Karpas-422 (cell line): ENCODE measurements around the gene AMZ1. TPM values are rescaled to one million over a fixed set of nuclear protein-coding genes. Genes with fewer than 3 reads are reported as not detected.

ENCODE experiments used
- DNase-seq: peaks from one replicate; pipeline ENCODE4 v3.0.0-alpha.2; 2015
- H2AFZ ChIP-seq: fragments of 200-600 bp; sonication (generic); 2 replicates; pipeline ENCODE4 v1.6.1; 2014; ENCODE audit warnings: antibody characterized with exemption, low read length, mixed read lengths
- H3K27ac ChIP-seq: fragments of 200-600 bp; sonication (generic); 2 replicates; pipeline ENCODE4 v1.5.1; 2014; ENCODE audit warnings: mild to moderate bottlenecking, low read length, moderate library complexity
- H3K27me3 ChIP-seq: fragments of 200-600 bp; sonication (generic); 2 replicates; pipeline ENCODE4 v1.6.1; 2014; ENCODE audit warnings: low read length, mixed read lengths
- H3K36me3 ChIP-seq: fragments of 200-600 bp; sonication (generic); 2 replicates; pipeline ENCODE4 v1.6.1; 2014; ENCODE audit warnings: low read length, mixed read lengths; ENCODE audit not compliant: insufficient read depth
- H3K4me1 ChIP-seq: fragments of 200-600 bp; sonication (generic); 2 replicates; pipeline ENCODE4 v1.6.1; 2014; ENCODE audit warnings: mild to moderate bottlenecking, low read length, mixed read lengths
- H3K4me2 ChIP-seq: fragments of 200-600 bp; sonication (generic); 2 replicates; pipeline ENCODE4 v1.6.1; 2014; ENCODE audit warnings: low read length, low read depth, mild to moderate bottlenecking; ENCODE audit not compliant: poor library complexity, severe bottlenecking
- H3K4me3 ChIP-seq: fragments of 200-600 bp; sonication (generic); 2 replicates; pipeline ENCODE4 v1.5.1; 2014; ENCODE audit warnings: mild to moderate bottlenecking, antibody characterized with exemption, low read length, mixed read lengths
- H3K79me2 ChIP-seq: fragments of 200-600 bp; sonication (generic); 2 replicates; pipeline ENCODE4 v1.6.1; 2014; ENCODE audit warnings: mild to moderate bottlenecking, low read length, mixed read lengths
- H3K9ac ChIP-seq: fragments of 200-600 bp; sonication (generic); 2 replicates; pipeline ENCODE4 v1.6.0; 2014; ENCODE audit warnings: low read length
- H3K9me2 ChIP-seq: fragments of 200-600 bp; sonication (generic), shearing (Covaris generic); replicated peaks from 2 replicates; pipeline ENCODE4 v1.6.0; 2014; ENCODE audit warnings: mild to moderate bottlenecking, low read length, moderate library complexity; ENCODE audit not compliant: insufficient read depth
- H3K9me3 ChIP-seq: fragments of 300-700, 200-600 bp; sonication (generic); 2 replicates; pipeline ENCODE4 v1.6.1; 2014; ENCODE audit warnings: low read length, mixed read lengths
- H4K20me1 ChIP-seq: fragments of 200-600 bp; sonication (generic); 2 replicates; pipeline ENCODE4 v1.6.1; 2014; ENCODE audit warnings: mild to moderate bottlenecking, antibody characterized with exemption, low read length, low read depth; ENCODE audit not compliant: insufficient read depth
- total RNA-seq: library from RNA; depleted of rRNA; stranded (reverse); fragments of >200 nt; shearing (Covaris generic); gene quantifications from 2 replicates; pipeline ENCODE4 v1.2.3, GENCODE V29; 2014; ENCODE audit warnings: low replicate concordance

Gene AMZ1
- total RNA-seq, 1 experiment from 2014 or later, result not detected

DNA sequence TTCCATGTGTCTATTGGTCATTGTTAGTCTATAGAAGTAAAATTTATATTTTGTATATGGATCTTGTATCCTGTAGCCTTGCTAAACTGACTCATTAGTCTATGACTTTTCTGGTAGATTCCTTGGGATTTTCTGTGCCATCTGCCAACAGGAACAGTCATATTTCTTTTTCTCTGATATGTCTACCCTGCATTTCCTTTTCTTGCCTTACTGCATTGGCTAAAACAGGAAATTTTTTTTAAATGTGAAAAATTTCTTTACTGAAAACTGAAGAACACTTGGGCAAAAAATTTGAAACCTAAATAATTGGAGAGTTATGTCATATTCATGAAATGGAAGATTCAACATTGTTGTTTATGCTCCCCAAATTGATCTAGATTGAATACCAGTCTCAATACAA is 67.5 kb downstream of the AMZ1 start:
- Histone ChIP-seq H3K79me2 (no peaks in the 10 kb centered on the region), H3K27me3 (no peaks in the 10 kb centered on the region), H3K9ac (no peak overlapping the region), H3K36me3 (no peaks in the 10 kb centered on the region), H3K9me3 (no peaks in the 10 kb centered on the region), H2AFZ (no peak overlapping the region), H3K27ac (no peak overlapping the region), H3K4me3 (no peak overlapping the region), H3K4me2 (no peak overlapping the region), H3K4me1 (no peaks in the 10 kb centered on the region), H4K20me1 (no peaks in the 10 kb centered on the region; the same call in 1 of the 2 replicates), H3K9me2 (no peaks in the 10 kb centered on the region)
- DNase-seq, result no peak

DNA sequence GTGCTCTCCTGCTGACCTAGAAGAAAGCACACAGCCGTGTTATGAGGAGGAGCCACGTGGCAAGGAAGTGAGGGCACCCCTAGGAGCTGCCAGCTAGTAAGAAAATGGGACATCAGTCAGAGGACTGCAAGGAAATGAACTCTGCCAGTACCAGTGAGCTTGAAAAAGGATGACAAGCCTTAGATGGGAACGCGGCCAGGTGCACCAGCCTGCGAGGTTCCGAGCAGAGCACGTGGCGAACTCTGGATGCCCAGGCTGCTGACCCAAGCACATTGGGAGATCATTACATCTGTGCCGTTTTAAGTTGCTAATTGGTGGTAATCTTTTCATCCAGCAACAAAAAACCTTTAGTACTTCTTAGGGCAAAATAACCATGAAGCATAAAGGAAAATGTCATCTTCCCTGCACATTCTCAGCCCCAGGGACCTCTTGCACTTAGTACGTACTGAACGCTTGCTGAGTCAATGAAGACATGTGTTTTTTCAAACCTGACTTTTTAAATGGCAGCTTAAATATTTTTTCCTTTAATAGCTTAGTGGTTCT is 69.4 kb downstream of the AMZ1 start:
- H3K27ac ChIP-seq, result no peak overlapping the region
- no peak overlapping the region for H2AFZ ChIP-seq
- no peaks in the 10 kb centered on the region for H3K4me1 ChIP-seq
- H3K27me3 ChIP-seq, result no peaks in the 10 kb centered on the region
- peak; percentile 27 for DNase-seq
- no peaks in the 10 kb centered on the region for H3K9me2 ChIP-seq
- H3K4me2 ChIP-seq, result no peak overlapping the region
- H4K20me1 ChIP-seq, result no peaks in the 10 kb centered on the region; the same call in 1 of the 2 replicates
- no peaks in the 10 kb centered on the region for H3K36me3 ChIP-seq
- no peak overlapping the region for H3K4me3 ChIP-seq
- H3K79me2 ChIP-seq, result no peaks in the 10 kb centered on the region
- H3K9me3 ChIP-seq, result no peaks in the 10 kb centered on the region
- H3K9ac ChIP-seq, result no peak overlapping the region

DNA sequence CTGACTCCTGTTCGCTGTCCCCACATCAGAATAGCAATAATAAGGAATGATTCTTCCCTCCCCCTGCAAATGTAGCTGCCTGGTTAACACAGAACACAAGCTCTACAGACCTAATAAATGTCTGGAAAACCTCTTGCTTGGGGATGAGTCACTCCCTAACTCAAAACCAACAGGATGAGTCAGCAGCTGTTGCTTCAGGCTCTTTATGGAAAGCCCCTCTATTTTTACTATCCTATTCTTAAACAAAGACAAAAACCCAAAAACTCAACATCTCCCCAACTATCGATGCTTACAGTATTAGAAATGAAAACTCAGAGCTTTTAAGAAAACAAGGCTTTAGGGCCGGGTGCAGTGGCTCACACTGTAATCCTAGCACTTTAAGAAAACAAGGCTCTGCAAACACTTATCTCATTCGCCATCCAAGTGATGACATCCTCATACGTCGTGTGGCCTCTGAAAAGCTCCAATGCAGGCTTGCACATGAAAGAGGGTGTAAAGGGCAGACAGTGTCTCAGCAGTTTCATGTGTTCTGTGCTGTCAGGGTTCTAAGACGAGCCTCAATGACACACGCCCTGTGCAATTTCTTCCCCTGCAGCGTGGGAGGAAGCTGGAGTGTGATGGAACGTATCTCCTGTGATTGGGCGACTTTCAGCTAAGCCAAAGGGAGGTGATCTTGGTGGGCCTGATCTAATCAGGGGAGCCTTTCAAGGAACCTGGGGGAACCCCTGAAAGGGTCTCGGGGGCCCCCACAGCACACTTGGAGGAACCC is 70.1 kb downstream of the AMZ1 start:
- H3K27me3 ChIP-seq, result no peaks in the 10 kb centered on the region
- H3K27ac ChIP-seq, result no peak overlapping the region
- H3K9ac ChIP-seq, result no peak overlapping the region
- no peaks in the 10 kb centered on the region for H3K36me3 ChIP-seq
- H3K4me1 ChIP-seq, result no peaks in the 10 kb centered on the region
- no peak overlapping the region for H3K4me3 ChIP-seq
- H3K9me2 ChIP-seq, result no peaks in the 10 kb centered on the region
- H3K79me2 ChIP-seq, result no peaks in the 10 kb centered on the region
- H4K20me1 ChIP-seq, result no peaks in the 10 kb centered on the region; the same call in 1 of the 2 replicates
- DNase-seq, result peak; percentile 26
- H3K9me3 ChIP-seq, result no peaks in the 10 kb centered on the region
- H2AFZ ChIP-seq, result no peak overlapping the region
- H3K4me2 ChIP-seq, result no peak overlapping the region

DNA sequence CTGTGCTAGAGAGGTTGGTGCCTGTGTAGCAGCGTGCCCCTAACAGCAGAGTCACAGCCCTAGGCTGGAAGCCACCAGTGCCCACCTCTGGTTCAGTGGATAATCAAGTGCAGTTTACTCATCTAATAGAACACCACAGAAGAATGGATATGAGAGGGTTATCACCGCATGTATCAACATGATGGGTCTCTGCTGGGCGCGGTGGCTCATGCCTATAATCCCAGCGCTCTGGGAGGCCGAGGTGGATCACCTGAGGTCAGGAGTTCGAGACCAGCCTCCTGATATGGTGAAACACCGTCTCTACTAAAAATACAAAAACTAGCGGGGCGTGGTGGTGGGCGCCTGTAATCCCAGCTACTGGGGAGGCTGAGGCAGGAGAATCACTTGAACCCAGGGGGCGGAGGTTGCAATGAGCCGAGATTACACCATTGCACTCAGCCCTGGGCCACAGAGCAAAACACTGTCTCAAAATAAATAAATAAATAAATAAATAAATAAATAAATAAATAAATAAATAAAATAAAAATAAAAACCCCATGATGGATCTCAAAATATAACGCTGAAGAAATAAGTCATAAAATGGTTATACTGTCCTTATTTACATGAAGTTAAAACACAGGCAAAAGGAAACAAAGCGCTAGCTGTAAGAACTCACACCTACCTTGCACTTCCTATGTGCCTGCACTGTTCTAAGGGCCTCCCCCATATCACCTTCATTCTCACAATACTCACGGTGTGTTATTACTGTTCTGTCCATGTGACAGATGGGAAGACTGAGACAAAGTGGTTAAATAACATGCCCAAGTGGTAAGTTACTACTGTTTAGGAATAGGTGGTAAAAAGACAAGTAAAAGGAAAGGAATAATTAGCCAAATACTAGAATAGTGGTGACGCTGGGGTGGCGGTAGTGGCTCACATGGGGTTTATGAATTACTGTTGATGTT is 70.9 kb downstream of the AMZ1 start:
- no peak for DNase-seq
- no peak overlapping the region for H3K4me3 ChIP-seq
- no peak overlapping the region for H3K27ac ChIP-seq
- H3K9me2 ChIP-seq, result no peaks in the 10 kb centered on the region
- H3K4me2 ChIP-seq, result no peak overlapping the region
- H3K36me3 ChIP-seq, result no peaks in the 10 kb centered on the region
- no peaks in the 10 kb centered on the region; the same call in 1 of the 2 replicates for H4K20me1 ChIP-seq
- no peak overlapping the region for H3K9ac ChIP-seq
- no peaks in the 10 kb centered on the region for H3K27me3 ChIP-seq
- H3K79me2 ChIP-seq, result no peaks in the 10 kb centered on the region
- no peaks in the 10 kb centered on the region for H3K9me3 ChIP-seq
- H3K4me1 ChIP-seq, result no peaks in the 10 kb centered on the region
- no peak overlapping the region for H2AFZ ChIP-seq

DNA sequence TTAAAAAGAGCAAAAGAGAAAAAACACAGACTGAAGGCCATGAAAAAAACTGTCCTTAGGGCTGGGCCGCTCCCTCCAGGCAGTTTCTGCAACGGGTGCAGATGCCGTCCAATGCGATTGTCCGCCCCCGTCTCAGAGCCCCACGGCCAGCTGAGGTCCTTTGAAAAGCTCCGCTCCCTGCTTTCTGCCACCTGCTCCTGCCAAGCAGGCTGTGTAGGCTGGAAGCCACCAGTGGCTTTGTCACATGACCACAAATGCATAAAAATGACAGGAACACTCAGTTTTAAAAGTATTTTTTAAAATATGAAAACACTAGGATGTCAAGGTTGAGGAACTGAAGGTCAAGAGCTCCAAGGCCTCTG is 71.7 kb downstream of the AMZ1 start:
- Histone ChIP-seq H3K9me2 (no peaks in the 10 kb centered on the region), H3K27me3 (no peaks in the 10 kb centered on the region), H3K9ac (no peak overlapping the region), H3K4me2 (no peak overlapping the region), H3K9me3 (no peaks in the 10 kb centered on the region), H2AFZ (no peak overlapping the region), H3K4me3 (no peak overlapping the region), H3K79me2 (no peaks in the 10 kb centered on the region), H3K27ac (no peak overlapping the region), H4K20me1 (no peaks in the 10 kb centered on the region), H3K36me3 (no peaks in the 10 kb centered on the region), H3K4me1 (no peaks in the 10 kb centered on the region)
- no peak for DNase-seq

DNA sequence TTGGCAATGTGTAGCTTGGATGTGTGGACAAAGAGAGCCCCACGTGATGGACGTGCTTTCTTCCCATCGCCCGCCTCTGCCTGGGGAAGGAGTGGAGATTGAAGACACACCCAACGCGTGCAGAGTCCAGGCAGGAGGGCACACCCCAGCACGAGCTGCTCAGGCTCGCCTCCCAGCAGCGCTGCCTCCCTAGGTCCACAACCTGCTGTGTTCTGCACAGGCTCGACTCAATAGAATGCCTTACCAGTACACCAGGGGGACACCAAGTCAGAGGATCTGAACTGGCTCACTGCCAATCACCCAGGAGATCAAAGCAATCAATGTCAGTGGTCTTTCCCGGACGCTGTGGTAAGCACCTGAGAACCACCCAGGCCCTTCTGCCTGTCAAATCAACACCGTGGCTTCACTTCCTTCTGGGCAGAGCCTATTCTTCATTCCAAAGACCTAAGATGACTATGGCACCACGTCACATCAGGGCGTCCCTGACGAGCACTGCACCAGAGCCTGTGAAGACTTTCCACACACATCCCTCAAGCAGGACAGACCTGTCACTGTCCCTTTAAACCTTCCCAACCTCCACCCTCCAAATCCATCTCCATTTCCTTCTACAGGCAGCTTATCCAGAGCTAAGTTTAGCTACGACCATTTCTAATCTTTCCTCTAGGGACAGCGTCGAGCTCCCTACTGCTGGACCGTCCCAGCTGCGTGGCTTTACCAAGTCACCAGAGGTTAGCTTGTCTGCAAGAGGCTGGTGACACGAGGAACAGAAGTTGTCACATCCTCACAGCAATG is 72.3 kb downstream of the AMZ1 start:
- H3K9ac ChIP-seq, result no peak overlapping the region
- no peaks in the 10 kb centered on the region for H3K36me3 ChIP-seq
- no peaks in the 10 kb centered on the region for H4K20me1 ChIP-seq
- H3K27me3 ChIP-seq, result no peaks in the 10 kb centered on the region
- H3K4me3 ChIP-seq, result no peak overlapping the region
- no peak overlapping the region for H3K4me2 ChIP-seq
- no peak overlapping the region for H3K27ac ChIP-seq
- no peaks in the 10 kb centered on the region for H3K79me2 ChIP-seq
- H2AFZ ChIP-seq, result no peak overlapping the region
- H3K9me2 ChIP-seq, result no peaks in the 10 kb centered on the region
- H3K4me1 ChIP-seq, result no peaks in the 10 kb centered on the region
- H3K9me3 ChIP-seq, result no peaks in the 10 kb centered on the region
- DNase-seq, result peak; percentile 41

DNA sequence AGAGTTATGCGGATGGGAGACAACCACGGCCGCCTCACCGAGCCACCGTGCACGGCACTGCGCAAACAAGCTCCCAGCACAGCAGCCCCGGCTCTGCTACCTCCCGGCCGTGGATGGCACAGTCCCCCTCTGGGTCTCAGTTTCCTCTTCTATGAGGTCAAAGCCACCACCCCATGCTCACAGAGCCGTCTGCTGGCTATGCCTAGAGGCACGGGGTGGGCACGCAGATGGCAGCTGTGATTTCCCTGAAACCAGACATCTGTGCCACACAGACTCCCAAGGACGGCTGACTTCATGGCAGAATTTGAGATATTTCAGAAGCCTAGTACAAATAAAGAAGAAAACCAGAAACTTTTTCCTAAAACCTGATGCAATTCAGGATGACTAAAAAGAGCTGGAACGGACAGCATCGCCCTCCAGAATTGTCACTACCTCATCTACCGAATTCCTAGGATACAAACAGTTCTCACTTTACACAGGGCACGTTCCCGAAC is 73.2 kb downstream of the AMZ1 start:
- Histone ChIP-seq H3K4me2 (no peak overlapping the region), H3K27me3 (no peaks in the 10 kb centered on the region)

More for the DNA sequence above, 73.2 kb downstream of the AMZ1 start:
- DNase-seq, result no peak
- H3K36me3 ChIP-seq, result no peaks in the 10 kb centered on the region
- no peak overlapping the region for H2AFZ ChIP-seq
- H3K27ac ChIP-seq, result no peak overlapping the region
- H4K20me1 ChIP-seq, result no peaks in the 10 kb centered on the region
- H3K79me2 ChIP-seq, result no peaks in the 10 kb centered on the region
- H3K4me1 ChIP-seq, result no peaks in the 10 kb centered on the region
- no peak overlapping the region for H3K9ac ChIP-seq
- no peaks in the 10 kb centered on the region for H3K9me2 ChIP-seq
- no peak overlapping the region for H3K4me3 ChIP-seq
- no peaks in the 10 kb centered on the region for H3K9me3 ChIP-seq
